K562 (cell line): ENCODE results near the gene SLC25A21. TPM values are rescaled to one million over a fixed set of nuclear protein-coding genes. Genes with fewer than 3 reads are reported as not detected.
A peak's percentile ranks its signal among the peaks of the same experiment; 100 is the strongest.

Experiments used
- ARID1B ChIP-seq: fragments of 450-650 bp; IDR thresholded peaks from 2 replicates; pipeline ENCODE4 v1.6.1; 2016; ENCODE audit warnings: antibody characterized with exemption, mild to moderate bottlenecking, inconsistent platforms
- BCL6 ChIP-seq: fragments of 250-450 bp; sonication (Bioruptor Pico); IDR thresholded peaks from 2 replicates; pipeline ENCODE4 v1.4.0; 2020
- CBFB ChIP-seq: sonication (generic); formaldehyde crosslinking; IDR thresholded peaks from 2 replicates; pipeline ENCODE4 v1.4.0; 2020; ENCODE audit warnings: mild to moderate bottlenecking, missing genetic modification reagents
- CBX5 ChIP-seq: IDR thresholded peaks from 2 replicates; pipeline ENCODE4 v1.6.1; 2014; ENCODE audit warnings: low read depth, borderline replicate concordance
- FOXK2 ChIP-seq, 2 experiments: fragments of 450-650 bp; IDR thresholded peaks in 1 of 2; conservative IDR thresholded peaks in 1 of 2; 2 replicates each; pipeline ENCODE4 v1.6.1; 2016; ENCODE audit warnings: low read depth in 2 of 2, mild to moderate bottlenecking in 1 of 2
- HDAC3 ChIP-seq: fragments of 450-650 bp; IDR thresholded peaks from 2 replicates; pipeline ENCODE4 v1.6.1; 2018; ENCODE audit warnings: borderline replicate concordance, mild to moderate bottlenecking, moderate library complexity; ENCODE audit not compliant: partially characterized antibody
- HMG20A ChIP-seq: fragments of 450-650 bp; formaldehyde crosslinking; conservative IDR thresholded peaks from 2 replicates; pipeline ENCODE4 v1.4.0; 2020; ENCODE audit warnings: mild to moderate bottlenecking, mixed read lengths
- MEF2D ChIP-seq: conservative IDR thresholded peaks from 2 replicates; pipeline ENCODE4 v1.6.1; 2016; ENCODE audit warnings: low read depth, missing genetic modification characterization, missing compliant biosample characterization
- MTA2 ChIP-seq: fragments of 450-650 bp; IDR thresholded peaks from 2 replicates; pipeline ENCODE4 v1.6.1; 2016; ENCODE audit warnings: low read depth
- MTA3 ChIP-seq: fragments of 450-650 bp; formaldehyde crosslinking; IDR thresholded peaks from 2 replicates; pipeline ENCODE4 v1.6.1; 2017; ENCODE audit warnings: mild to moderate bottlenecking, borderline replicate concordance
- MYC ChIP-seq, 2 experiments: fragments of 250-450 bp in 1 of 2; sonication (Bioruptor Pico) in 1 of 2; IDR thresholded peaks; 2 replicates each; pipeline versions ENCODE4 v1.5.1 to v1.6.1; 2012 to 2021; ENCODE audit warnings: low read depth in 2 of 2, borderline replicate concordance in 1 of 2, improper control_type of control experiment in 1 of 2, low read length in 1 of 2, mild to moderate bottlenecking in 1 of 2, moderate library complexity in 1 of 2
- NCOA6 ChIP-seq: fragments of 450-650 bp; IDR thresholded peaks from 2 replicates; pipeline ENCODE4 v1.6.1; 2017; ENCODE audit warnings: mild to moderate bottlenecking
- NUFIP1 ChIP-seq: fragments of 450-650 bp; IDR thresholded peaks from 2 replicates; pipeline ENCODE4 v1.6.1; 2018; ENCODE audit not compliant: partially characterized antibody
- PTTG1 ChIP-seq: fragments of 450-650 bp; IDR thresholded peaks from 2 replicates; pipeline ENCODE4 v1.6.1; 2016; ENCODE audit warnings: low read depth, mild to moderate bottlenecking, missing genetic modification characterization, missing compliant biosample characterization
- RAD21 ChIP-seq, 2 experiments: fragments of 250-450 bp in 1 of 2; fragments of 450-650 bp in 1 of 2; sonication (Bioruptor Pico) in 1 of 2; formaldehyde crosslinking in 1 of 2; IDR thresholded peaks in 1 of 2; conservative IDR thresholded peaks in 1 of 2; 2 replicates each; pipeline versions ENCODE4 v1.4.0 to v1.8.0; 2020 to 2022; ENCODE audit warnings: mild to moderate bottlenecking in 2 of 2, moderate library complexity in 1 of 2
- SMC3 ChIP-seq: conservative IDR thresholded peaks from 2 replicates; pipeline ENCODE4 v1.6.1; 2011; ENCODE audit warnings: low read depth, low read length, improper control_type of control experiment; ENCODE audit not compliant: insufficient read depth
- THRAP3 ChIP-seq: fragments of 450-650 bp; IDR thresholded peaks from 2 replicates; pipeline ENCODE4 v1.6.1; 2016; ENCODE audit warnings: mild to moderate bottlenecking, inconsistent platforms, borderline replicate concordance
- ZNF354B ChIP-seq: fragments of 250-450 bp; sonication (Bioruptor Pico); IDR thresholded peaks from 2 replicates; pipeline ENCODE4 v1.4.0; 2020
- ZNF57 ChIP-seq: fragments of 450-650 bp; formaldehyde crosslinking; IDR thresholded peaks from 2 replicates; pipeline ENCODE4 v1.4.0; 2020; ENCODE audit warnings: mild to moderate bottlenecking, moderate library complexity
- ZNF79 ChIP-seq: fragments of 250-450 bp; sonication (Bioruptor Pico); IDR thresholded peaks from 2 replicates; pipeline ENCODE4 v1.4.0; 2020; ENCODE audit warnings: low read depth, mild to moderate bottlenecking, moderate library complexity
- polyA plus RNA-seq, 8 experiments: library from polyadenylated mRNA; depleted of rRNA in 4 of 8; stranded (reverse) in 5 of 8; unstranded in 3 of 8; fragments of >200 nt; fragmentation: Nextera tagmentation in 2 of 8; fragmentation: Illumina TruSeq in 1 of 8; extraction: Ambion mirVana in 2 of 8; extraction: Trizol in 1 of 8; gene quantifications; 2 replicates each; pipeline versions ENCODE4 v1.2.1 to v1.2.3, GENCODE V29; 2011 to 2014; ENCODE audit warnings: inconsistent platforms in 1 of 8, missing spikeins in 1 of 8
- total RNA-seq, 7 experiments: library from RNA; depleted of rRNA in 6 of 7; stranded (reverse); fragments of >200 nt in 6 of 7; fragmentation: Illumina TruSeq in 2 of 7; extraction: Trizol in 2 of 7; gene quantifications; 2 replicates each; pipeline versions ENCODE4 v1.2.1 to v1.2.3, GENCODE V29; 2011 to 2021; ENCODE audit warnings: low replicate concordance in 1 of 7
- TF ChIP-seq, protein P1 (sequence below): fragments of 250-450 bp; sonication (Bioruptor Pico); IDR thresholded peaks from 2 replicates; pipeline ENCODE4 v1.8.0; 2021; ENCODE audit warnings: moderate library complexity, mild to moderate bottlenecking, inconsistent platforms
- TF ChIP-seq, protein P2 (sequence below): sonication (generic); formaldehyde crosslinking; IDR thresholded peaks from 2 replicates; pipeline ENCODE4 v1.9.0; 2022; ENCODE audit warnings: mild to moderate bottlenecking, missing genetic modification reagents
- TF ChIP-seq, protein P3 (sequence below), 2 experiments: fragments of 450-650 bp in 1 of 2; IDR thresholded peaks; 2 replicates each; pipeline ENCODE4 v1.6.1; 2011 to 2017; ENCODE audit warnings: low read depth in 2 of 2, antibody characterized with exemption in 1 of 2, borderline replicate concordance in 1 of 2, low read length in 1 of 2, mild to moderate bottlenecking in 1 of 2, mixed read lengths in 1 of 2; ENCODE audit not compliant: control insufficient read depth in 1 of 2

Gene SLC25A21
- total and polyA plus RNA-seq, 9 of the 15 experiments (the other 6 are each of a cell fraction or from before 2014, with no cell fraction given), result 15.2 to 46.7 (median 28.7) TPM

DNA sequence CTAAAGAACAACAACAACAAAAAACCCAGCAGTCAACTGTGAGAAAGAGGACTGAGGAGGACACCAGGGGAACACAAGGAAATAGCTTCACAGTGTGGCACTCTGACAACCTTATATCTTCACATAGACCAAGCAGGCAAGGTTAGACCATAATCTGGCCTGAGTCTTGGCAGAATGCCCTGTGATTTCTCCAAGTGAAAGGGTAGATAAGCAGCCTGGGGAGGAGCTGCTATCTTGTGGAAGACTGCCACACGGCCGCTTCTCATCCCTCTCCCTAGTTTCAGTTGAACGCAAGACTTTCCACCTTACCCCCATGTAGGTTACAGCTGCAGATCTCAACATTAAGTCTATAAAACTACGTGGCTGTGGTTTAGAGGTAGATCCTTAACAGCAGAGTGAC is 3.7 kb downstream of the SLC25A21 start (continued):
- TF ChIP-seq BCL6 (CRISPR knock-in tag), result no peak
- TF ChIP-seq, protein P1, sequence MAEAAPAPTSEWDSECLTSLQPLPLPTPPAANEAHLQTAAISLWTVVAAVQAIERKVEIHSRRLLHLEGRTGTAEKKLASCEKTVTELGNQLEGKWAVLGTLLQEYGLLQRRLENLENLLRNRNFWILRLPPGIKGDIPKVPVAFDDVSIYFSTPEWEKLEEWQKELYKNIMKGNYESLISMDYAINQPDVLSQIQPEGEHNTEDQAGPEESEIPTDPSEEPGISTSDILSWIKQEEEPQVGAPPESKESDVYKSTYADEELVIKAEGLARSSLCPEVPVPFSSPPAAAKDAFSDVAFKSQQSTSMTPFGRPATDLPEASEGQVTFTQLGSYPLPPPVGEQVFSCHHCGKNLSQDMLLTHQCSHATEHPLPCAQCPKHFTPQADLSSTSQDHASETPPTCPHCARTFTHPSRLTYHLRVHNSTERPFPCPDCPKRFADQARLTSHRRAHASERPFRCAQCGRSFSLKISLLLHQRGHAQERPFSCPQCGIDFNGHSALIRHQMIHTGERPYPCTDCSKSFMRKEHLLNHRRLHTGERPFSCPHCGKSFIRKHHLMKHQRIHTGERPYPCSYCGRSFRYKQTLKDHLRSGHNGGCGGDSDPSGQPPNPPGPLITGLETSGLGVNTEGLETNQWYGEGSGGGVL (CRISPR knock-in tag), result no peak
- no peak for TF ChIP-seq ZNF354B
- no peak for TF ChIP-seq SMC3
- TF ChIP-seq CBX5, result no peak
- 0 out of 2 replicates have a peak, but pooled peaks have one; percentile 24 for TF ChIP-seq CBFB
- TF ChIP-seq MYC (IDR thresholded peaks at IDR 0.05; ENCODE audit: low read depth, low read length), result peak; percentile 52; the same call in 1 of the 2 replicates
- TF ChIP-seq MYC (CRISPR knock-in tag; IDR thresholded peaks at IDR 0.05; ENCODE audit: borderline replicate concordance, low read depth), result no peak
- no peak for TF ChIP-seq ZNF79 (CRISPR knock-in tag)
- no peak for TF ChIP-seq RAD21 (CRISPR knock-in tag; conservative IDR thresholded peaks at IDR 0.05 in 1 of 2, IDR thresholded peaks at IDR 0.05 in 1 of 2)
- TF ChIP-seq MEF2D (tag), result 0 out of 2 replicates have a peak, but pooled peaks have one; percentile 23
- no peak for TF ChIP-seq HMG20A (CRISPR knock-in tag)
- TF ChIP-seq, protein P2, sequence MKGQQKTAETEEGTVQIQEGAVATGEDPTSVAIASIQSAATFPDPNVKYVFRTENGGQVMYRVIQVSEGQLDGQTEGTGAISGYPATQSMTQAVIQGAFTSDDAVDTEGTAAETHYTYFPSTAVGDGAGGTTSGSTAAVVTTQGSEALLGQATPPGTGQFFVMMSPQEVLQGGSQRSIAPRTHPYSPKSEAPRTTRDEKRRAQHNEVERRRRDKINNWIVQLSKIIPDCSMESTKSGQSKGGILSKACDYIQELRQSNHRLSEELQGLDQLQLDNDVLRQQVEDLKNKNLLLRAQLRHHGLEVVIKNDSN (CRISPR knock-in tag), result no peak
- peak; percentile 90 for TF ChIP-seq ARID1B
- TF ChIP-seq MTA3, result peak; percentile 88
- peak in 1 of 2 experiments; percentile 56; a peak in 1 of 4 replicates for TF ChIP-seq FOXK2 (conservative IDR thresholded peaks at IDR 0.05 in 1 of 2, IDR thresholded peaks at IDR 0.05 in 1 of 2; ENCODE audit: low read depth in 2 of 2)
- no peak for TF ChIP-seq ZNF57 (CRISPR knock-in tag)
- TF ChIP-seq, protein P3, sequence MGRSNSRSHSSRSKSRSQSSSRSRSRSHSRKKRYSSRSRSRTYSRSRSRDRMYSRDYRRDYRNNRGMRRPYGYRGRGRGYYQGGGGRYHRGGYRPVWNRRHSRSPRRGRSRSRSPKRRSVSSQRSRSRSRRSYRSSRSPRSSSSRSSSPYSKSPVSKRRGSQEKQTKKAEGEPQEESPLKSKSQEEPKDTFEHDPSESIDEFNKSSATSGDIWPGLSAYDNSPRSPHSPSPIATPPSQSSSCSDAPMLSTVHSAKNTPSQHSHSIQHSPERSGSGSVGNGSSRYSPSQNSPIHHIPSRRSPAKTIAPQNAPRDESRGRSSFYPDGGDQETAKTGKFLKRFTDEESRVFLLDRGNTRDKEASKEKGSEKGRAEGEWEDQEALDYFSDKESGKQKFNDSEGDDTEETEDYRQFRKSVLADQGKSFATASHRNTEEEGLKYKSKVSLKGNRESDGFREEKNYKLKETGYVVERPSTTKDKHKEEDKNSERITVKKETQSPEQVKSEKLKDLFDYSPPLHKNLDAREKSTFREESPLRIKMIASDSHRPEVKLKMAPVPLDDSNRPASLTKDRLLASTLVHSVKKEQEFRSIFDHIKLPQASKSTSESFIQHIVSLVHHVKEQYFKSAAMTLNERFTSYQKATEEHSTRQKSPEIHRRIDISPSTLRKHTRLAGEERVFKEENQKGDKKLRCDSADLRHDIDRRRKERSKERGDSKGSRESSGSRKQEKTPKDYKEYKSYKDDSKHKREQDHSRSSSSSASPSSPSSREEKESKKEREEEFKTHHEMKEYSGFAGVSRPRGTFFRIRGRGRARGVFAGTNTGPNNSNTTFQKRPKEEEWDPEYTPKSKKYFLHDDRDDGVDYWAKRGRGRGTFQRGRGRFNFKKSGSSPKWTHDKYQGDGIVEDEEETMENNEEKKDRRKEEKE (IDR thresholded peaks at IDR 0.05; ENCODE audit: borderline replicate concordance in 1 of 2, control insufficient read depth in 1 of 2, low read depth in 2 of 2, low read length in 1 of 2), result no peak
- no peak for TF ChIP-seq NCOA6
- TF ChIP-seq PTTG1 (tag), result no peak
- TF ChIP-seq MTA2, result peak; percentile 74
- peak; percentile 27 for TF ChIP-seq HDAC3
- no peak for TF ChIP-seq NUFIP1
- no peak for TF ChIP-seq THRAP3
